ENCODE results near the gene ABHD2.

DNA sequence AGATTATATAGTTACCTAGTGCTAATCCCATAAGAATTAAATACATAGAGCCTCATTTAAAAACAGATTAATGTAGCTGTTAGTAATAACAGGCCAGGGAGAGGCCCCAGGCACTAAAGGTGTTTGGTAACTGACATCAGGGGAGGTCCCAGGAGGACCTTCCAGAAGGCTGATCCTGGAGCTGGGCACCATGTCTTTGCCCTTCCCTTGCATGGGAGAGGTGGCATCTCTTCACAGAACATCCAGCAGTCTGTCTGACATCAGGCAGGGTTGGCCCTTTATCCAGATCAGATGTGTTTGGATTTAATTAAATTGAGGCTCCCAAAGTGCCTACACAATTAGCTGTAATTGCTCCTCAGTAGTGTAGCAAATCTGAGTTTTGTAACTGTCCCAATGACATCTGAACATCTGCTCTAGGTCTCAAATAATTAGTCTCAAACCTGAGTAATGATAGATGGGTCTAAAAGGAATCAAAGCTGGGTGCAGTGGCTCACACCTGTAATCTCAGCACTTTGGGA, 80.1 kb downstream of the ABHD2 start:
- TF ChIP-seq, protein P1, sequence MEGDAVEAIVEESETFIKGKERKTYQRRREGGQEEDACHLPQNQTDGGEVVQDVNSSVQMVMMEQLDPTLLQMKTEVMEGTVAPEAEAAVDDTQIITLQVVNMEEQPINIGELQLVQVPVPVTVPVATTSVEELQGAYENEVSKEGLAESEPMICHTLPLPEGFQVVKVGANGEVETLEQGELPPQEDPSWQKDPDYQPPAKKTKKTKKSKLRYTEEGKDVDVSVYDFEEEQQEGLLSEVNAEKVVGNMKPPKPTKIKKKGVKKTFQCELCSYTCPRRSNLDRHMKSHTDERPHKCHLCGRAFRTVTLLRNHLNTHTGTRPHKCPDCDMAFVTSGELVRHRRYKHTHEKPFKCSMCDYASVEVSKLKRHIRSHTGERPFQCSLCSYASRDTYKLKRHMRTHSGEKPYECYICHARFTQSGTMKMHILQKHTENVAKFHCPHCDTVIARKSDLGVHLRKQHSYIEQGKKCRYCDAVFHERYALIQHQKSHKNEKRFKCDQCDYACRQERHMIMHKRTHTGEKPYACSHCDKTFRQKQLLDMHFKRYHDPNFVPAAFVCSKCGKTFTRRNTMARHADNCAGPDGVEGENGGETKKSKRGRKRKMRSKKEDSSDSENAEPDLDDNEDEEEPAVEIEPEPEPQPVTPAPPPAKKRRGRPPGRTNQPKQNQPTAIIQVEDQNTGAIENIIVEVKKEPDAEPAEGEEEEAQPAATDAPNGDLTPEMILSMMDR (IDR thresholded peaks at IDR 0.05), result no peak
- TF ChIP-seq ZFX (IDR thresholded peaks at IDR 0.05; ENCODE audit: borderline replicate concordance), result no peak

Measured in 22Rv1 (cell line).